H9 (cell line): ENCODE measurements around the gene DCUN1D2. TPM values are rescaled to one million over a fixed set of nuclear protein-coding genes. Genes with fewer than 3 reads are reported as not detected.

Source experiments
- DNase-seq: peaks from one replicate; pipeline ENCODE4 v3.0.0-alpha.2; 2017
- H2AFZ ChIP-seq: one replicate; pipeline ENCODE4 v1.6.1; 2013; ENCODE audit warnings: mild to moderate bottlenecking, low read length, control low read depth, moderate library complexity
- H2AK5ac ChIP-seq: 2 replicates; pipeline ENCODE4 v1.6.1; 2013; ENCODE audit warnings: low read length, control low read depth, mixed read lengths; ENCODE audit not compliant: insufficient read length
- H2BK120ac ChIP-seq: one replicate; pipeline ENCODE4 v1.6.1; 2013; ENCODE audit warnings: low read depth, mild to moderate bottlenecking, low read length, control low read depth, inconsistent platforms; ENCODE audit not compliant: poor library complexity, severe bottlenecking
- H2BK12ac ChIP-seq: 2 replicates; pipeline ENCODE4 v1.6.1; 2013; ENCODE audit warnings: low read length, control low read depth, mixed read lengths, low read depth; ENCODE audit not compliant: insufficient read length
- H2BK15ac ChIP-seq: 2 replicates; pipeline ENCODE4 v1.6.1; 2013; ENCODE audit warnings: low read depth, low read length, control low read depth
- H2BK20ac ChIP-seq: one replicate; pipeline ENCODE4 v1.6.1; 2013; ENCODE audit warnings: low read depth, mild to moderate bottlenecking, low read length, control low read depth, inconsistent platforms; ENCODE audit not compliant: poor library complexity, severe bottlenecking
- H2BK5ac ChIP-seq: 2 replicates; pipeline ENCODE4 v1.6.1; 2013; ENCODE audit warnings: low read length, control low read depth, mixed read lengths; ENCODE audit not compliant: insufficient read length
- H3K14ac ChIP-seq: 2 replicates; pipeline ENCODE4 v1.6.1; 2013; ENCODE audit warnings: low read length, control low read depth; ENCODE audit not compliant: insufficient read depth
- H3K18ac ChIP-seq: 2 replicates; pipeline ENCODE4 v1.6.1; 2013; ENCODE audit warnings: low read depth, mild to moderate bottlenecking, mixed read lengths, low read length, control low read depth; ENCODE audit not compliant: insufficient read length
- H3K23ac ChIP-seq: 2 replicates; pipeline ENCODE4 v1.6.1; 2013; ENCODE audit warnings: low read length, control low read depth, mixed read lengths, low read depth; ENCODE audit not compliant: insufficient read length
- H3K23me2 ChIP-seq: 2 replicates; pipeline ENCODE4 v1.6.1; 2013; ENCODE audit warnings: low read depth, mild to moderate bottlenecking, mixed read lengths, low read length, control low read depth; ENCODE audit not compliant: insufficient read length, poor library complexity, severe bottlenecking
- H3K27ac ChIP-seq: 2 replicates; pipeline ENCODE4 v1.5.1; 2013; ENCODE audit warnings: low read length, control low read depth, mixed read lengths, low read depth; ENCODE audit not compliant: insufficient read length
- H3K27me3 ChIP-seq: 2 replicates; pipeline ENCODE4 v1.6.1; 2013; ENCODE audit warnings: low read length, control low read depth, inconsistent platforms; ENCODE audit not compliant: insufficient read depth
- H3K4ac ChIP-seq: 2 replicates; pipeline ENCODE4 v1.6.1; 2013; ENCODE audit warnings: low read depth, mild to moderate bottlenecking, control low read depth, inconsistent platforms, low read length, moderate library complexity
- H3K4me1 ChIP-seq: 2 replicates; pipeline ENCODE4 v1.6.1; 2013; ENCODE audit warnings: low read length, control low read depth, inconsistent platforms; ENCODE audit not compliant: insufficient read depth
- H3K4me2 ChIP-seq: 2 replicates; pipeline ENCODE4 v1.6.1; 2013; ENCODE audit warnings: low read length, control low read depth, mixed read lengths; ENCODE audit not compliant: insufficient read length, insufficient read depth
- H3K56ac ChIP-seq: 2 replicates; pipeline ENCODE4 v1.6.1; 2013; ENCODE audit warnings: low read depth, mild to moderate bottlenecking, mixed read lengths, low read length, control low read depth; ENCODE audit not compliant: insufficient read length
- H3K79me1 ChIP-seq: 2 replicates; pipeline ENCODE4 v1.6.1; 2013; ENCODE audit warnings: low read depth, mild to moderate bottlenecking, moderate library complexity, low read length, control low read depth, inconsistent platforms; ENCODE audit not compliant: insufficient read depth, poor library complexity, severe bottlenecking
- H3K79me2 ChIP-seq: 2 replicates; pipeline ENCODE4 v1.6.1; 2013; ENCODE audit warnings: low read length, control low read depth, inconsistent platforms; ENCODE audit not compliant: insufficient read depth
- H3K9ac ChIP-seq: 2 replicates; pipeline ENCODE4 v1.6.1; 2013; ENCODE audit warnings: low read length, control low read depth, mixed read lengths; ENCODE audit not compliant: insufficient read length; ENCODE audit errors: extremely low read depth
- H3K9me3 ChIP-seq: one replicate; pipeline ENCODE4 v1.6.1; 2013; ENCODE audit warnings: low read depth, low read length, inconsistent platforms; ENCODE audit not compliant: control insufficient read depth
- H3T11ph ChIP-seq: one replicate; pipeline ENCODE4 v1.6.1; 2013; ENCODE audit warnings: mild to moderate bottlenecking, low read length, control low read depth, inconsistent platforms
- H4K20me1 ChIP-seq: one replicate; pipeline ENCODE4 v1.6.1; 2013; ENCODE audit not compliant: control insufficient read depth, insufficient read length, insufficient read depth
- H4K5ac ChIP-seq: 2 replicates; pipeline ENCODE4 v1.6.1; 2013; ENCODE audit warnings: low read depth, mild to moderate bottlenecking, mixed read lengths, low read length, control low read depth; ENCODE audit not compliant: insufficient read length
- H4K8ac ChIP-seq: replicated peaks from 2 replicates; pipeline ENCODE4 v1.6.1; 2013; ENCODE audit warnings: low read length, control low read depth, mixed read lengths, low read depth; ENCODE audit not compliant: insufficient read length
- H4K91ac ChIP-seq: 2 replicates; pipeline ENCODE4 v1.6.1; 2013; ENCODE audit warnings: low read depth, mild to moderate bottlenecking, moderate library complexity, mixed read lengths, low read length, control low read depth; ENCODE audit not compliant: insufficient read length
- H3K27ac Mint-ChIP-seq, 3 experiments: 2 replicates in 2 of 3; 3 replicates in 1 of 3; pipeline ENCODE4 v1.8.0; 2020 to 2021; ENCODE audit warnings: mixed read lengths in 3 of 3, mild to moderate bottlenecking in 1 of 3, moderate library complexity in 1 of 3
- H3K27me3 Mint-ChIP-seq: 2 replicates; pipeline ENCODE4 v1.8.0; 2021; ENCODE audit warnings: low read depth, mild to moderate bottlenecking, moderate library complexity, mixed read lengths
- H3K36me3 Mint-ChIP-seq, 3 experiments: 2 replicates in 2 of 3; 3 replicates in 1 of 3; pipeline ENCODE4 v1.8.0; 2020 to 2021; ENCODE audit warnings: low read depth in 3 of 3, mixed read lengths in 3 of 3; ENCODE audit not compliant: insufficient read depth in 1 of 3
- H3K4me1 Mint-ChIP-seq, 2 experiments: 2 replicates each; pipeline ENCODE4 v1.8.0; 2020; ENCODE audit warnings: mixed read lengths in 2 of 2
- H3K4me3 Mint-ChIP-seq, 2 experiments: 2 replicates in 1 of 2; 3 replicates in 1 of 2; pipeline ENCODE4 v1.8.0; 2020 to 2021; ENCODE audit warnings: mild to moderate bottlenecking in 2 of 2, mixed read lengths in 2 of 2, moderate library complexity in 1 of 2
- H3K9me3 Mint-ChIP-seq, 2 experiments: 2 replicates in 1 of 2; 3 replicates in 1 of 2; pipeline ENCODE4 v1.8.0; 2020; ENCODE audit warnings: mild to moderate bottlenecking in 2 of 2, mixed read lengths in 2 of 2, moderate library complexity in 1 of 2
- WGBS: extraction: QIAGEN DNeasy Blood & Tissue Kit; methylation state at CpG from one replicate; pipeline ENCODE4 v1.1.7; 2013; ENCODE audit warnings: missing lambda C conversion rate, low lambda C conversion rate, mixed read lengths; ENCODE audit not compliant: insufficient read length; ENCODE audit errors: extremely low coverage; 5-methylcytosine and 5-hydroxymethylcytosine counted together
- total RNA-seq: library from RNA; stranded (reverse); gene quantifications from 2 replicates; pipeline ENCODE4 v1.2.1, GENCODE V29; 2021
- TF ChIP-seq, protein P1 (sequence below): fragments of 200-600 bp; sonication (generic); conservative IDR thresholded peaks from 3 replicates; pipeline ENCODE4 v1.8.0; 2021; ENCODE audit warnings: antibody characterized with exemption, mild to moderate bottlenecking

Gene DCUN1D2
- total RNA-seq, 1 experiment from 2014 or later, result 36.8 TPM

GRCh38 chr13:113491982-113492381 lies 1.5 kb upstream of the DCUN1D2 start:
- H3K4me1 ChIP-seq, result peaks cover 6% of the 10 kb centered on the region; the same call in 1 of the 2 replicates
- H3K36me3 Mint-ChIP-seq, result peaks cover 8 to 35% (median 32%) of the 10 kb centered on the region in 3 experiments; a peak in 6 of 7 replicates
- H2BK20ac ChIP-seq, result no peak overlapping the region
- peaks cover 68 to 72% of the 10 kb centered on the region in 2 experiments for H3K4me1 Mint-ChIP-seq
- H3K9ac ChIP-seq, result no peak overlapping the region
- H2AK5ac ChIP-seq, result no peak overlapping the region
- H2BK15ac ChIP-seq, result no peak overlapping the region
- H3K18ac ChIP-seq, result no peak overlapping the region
- no peak overlapping the region for H3K14ac ChIP-seq
- H3K23me2 ChIP-seq, result peaks cover 23% of the 10 kb centered on the region
- H3T11ph ChIP-seq, result no peak overlapping the region
- H3K56ac ChIP-seq, result no peak overlapping the region
- H3K9me3 ChIP-seq, result no peaks in the 10 kb centered on the region
- H3K79me2 ChIP-seq, result peaks cover 26% of the 10 kb centered on the region; the same call in 1 of the 2 replicates
- no peaks in the 10 kb centered on the region for H4K20me1 ChIP-seq
- H3K79me1 ChIP-seq, result no peaks in the 10 kb centered on the region
- no peak overlapping the region for H3K4ac ChIP-seq
- peak overlapping the region; percentile 89 to 90 for H3K4me3 Mint-ChIP-seq
- no peaks in the 10 kb centered on the region for H3K27me3 Mint-ChIP-seq
- no peak overlapping the region for H2BK5ac ChIP-seq
- H3K4me2 ChIP-seq, result peak overlapping the region; percentile 66
- no peak overlapping the region for H4K8ac ChIP-seq
- no peak overlapping the region for H3K27ac ChIP-seq
- H4K91ac ChIP-seq, result no peak overlapping the region
- no peak overlapping the region for H2BK12ac ChIP-seq
- H3K23ac ChIP-seq, result no peak overlapping the region
- no peak for DNase-seq
- peaks cover 0 to 2% of the 10 kb centered on the region in 2 experiments; a peak in 3 of 5 replicates for H3K9me3 Mint-ChIP-seq
- no peak overlapping the region for H4K5ac ChIP-seq
- no peak overlapping the region for H2BK120ac ChIP-seq
- TF ChIP-seq, protein P1, sequence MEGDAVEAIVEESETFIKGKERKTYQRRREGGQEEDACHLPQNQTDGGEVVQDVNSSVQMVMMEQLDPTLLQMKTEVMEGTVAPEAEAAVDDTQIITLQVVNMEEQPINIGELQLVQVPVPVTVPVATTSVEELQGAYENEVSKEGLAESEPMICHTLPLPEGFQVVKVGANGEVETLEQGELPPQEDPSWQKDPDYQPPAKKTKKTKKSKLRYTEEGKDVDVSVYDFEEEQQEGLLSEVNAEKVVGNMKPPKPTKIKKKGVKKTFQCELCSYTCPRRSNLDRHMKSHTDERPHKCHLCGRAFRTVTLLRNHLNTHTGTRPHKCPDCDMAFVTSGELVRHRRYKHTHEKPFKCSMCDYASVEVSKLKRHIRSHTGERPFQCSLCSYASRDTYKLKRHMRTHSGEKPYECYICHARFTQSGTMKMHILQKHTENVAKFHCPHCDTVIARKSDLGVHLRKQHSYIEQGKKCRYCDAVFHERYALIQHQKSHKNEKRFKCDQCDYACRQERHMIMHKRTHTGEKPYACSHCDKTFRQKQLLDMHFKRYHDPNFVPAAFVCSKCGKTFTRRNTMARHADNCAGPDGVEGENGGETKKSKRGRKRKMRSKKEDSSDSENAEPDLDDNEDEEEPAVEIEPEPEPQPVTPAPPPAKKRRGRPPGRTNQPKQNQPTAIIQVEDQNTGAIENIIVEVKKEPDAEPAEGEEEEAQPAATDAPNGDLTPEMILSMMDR, result no peak
- no peak overlapping the region for H2AFZ ChIP-seq
- WGBS, result no CpG with 5 or more reads among the region's 9 CpGs
- no peaks in the 10 kb centered on the region for H3K27me3 ChIP-seq
- no peak overlapping the region; a peak in 1 of 7 replicates for H3K27ac Mint-ChIP-seq
